ENCODE results near the gene CFL1. TPM values are rescaled to one million over a fixed set of nuclear protein-coding genes. Genes with fewer than 3 reads are reported as not detected.

CFL1 gene
- total RNA-seq, 2 donors from 2014 or later, result 565 to 797 TPM

- DNase-seq (ENCODE audit: low spot score), result no peak
- no peaks in the 10 kb centered on the region for H3K27me3 ChIP-seq (replicated peaks; ENCODE audit: insufficient read depth)
- no peak overlapping the region for H3K4me3 ChIP-seq
- TF ChIP-seq CTCF (IDR thresholded peaks at IDR 0.05), result no peak
- no peaks in the 10 kb centered on the region for H3K9me3 ChIP-seq
- H3K27ac ChIP-seq, result no peak overlapping the region
- peaks cover 0 to 12% of the 10 kb centered on the region in 2 donors for H3K4me1 ChIP-seq (ENCODE audit: control insufficient read depth in 1 of 2, low read depth in 2 of 2)
- no peaks in the 10 kb centered on the region for H3K36me3 ChIP-seq
- no peak for ATAC-seq (ENCODE audit: insufficient number of reproducible peaks, low FRiP score, low read depth)
Observed at GRCh38 chr11:65821107-65821506, 36.9 kb downstream of the CFL1 start.

DNA sequence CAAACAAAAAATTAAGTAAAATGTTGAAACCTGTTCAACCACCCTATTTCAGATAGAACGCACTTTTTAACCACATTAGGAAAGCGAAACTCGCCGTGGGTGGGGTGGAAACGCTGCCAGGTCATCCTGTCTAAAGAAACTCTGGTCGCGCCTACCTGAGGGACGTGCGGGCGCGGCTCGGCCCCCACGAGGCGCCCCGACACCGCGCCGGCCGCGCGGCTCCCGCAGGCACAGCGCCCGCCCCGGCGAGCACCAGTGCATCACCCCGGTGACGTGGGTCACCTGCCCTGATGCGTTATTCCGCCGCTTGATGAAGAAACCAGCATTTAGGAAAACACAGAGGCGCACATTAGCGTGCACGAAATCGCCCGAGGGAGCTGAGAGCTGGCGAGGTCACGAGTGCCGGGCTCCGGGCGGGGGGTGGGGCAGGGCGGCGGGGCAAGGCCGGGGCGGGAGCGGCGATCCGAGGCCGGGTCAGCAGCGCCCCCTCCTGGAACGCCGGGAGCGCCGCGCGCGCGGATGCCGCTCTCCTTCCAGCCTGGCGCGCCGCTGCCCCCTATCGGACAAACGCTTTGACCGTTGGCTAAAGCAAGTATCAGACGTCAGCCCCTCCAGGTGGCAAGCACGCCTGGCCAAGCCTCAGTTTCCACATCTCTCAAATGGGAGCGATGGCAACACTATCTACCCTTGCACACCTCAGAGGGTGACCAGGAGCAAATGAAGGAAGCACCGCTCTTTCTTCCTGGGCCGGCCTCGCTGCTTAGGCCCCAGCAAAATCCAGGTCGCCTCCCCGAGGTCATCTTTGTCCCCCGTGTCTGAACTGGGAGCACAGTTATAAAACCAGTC is 39.9 kb downstream of the CFL1 start:
- peak overlapping the region; percentile 89 for H3K4me3 ChIP-seq

DNA sequence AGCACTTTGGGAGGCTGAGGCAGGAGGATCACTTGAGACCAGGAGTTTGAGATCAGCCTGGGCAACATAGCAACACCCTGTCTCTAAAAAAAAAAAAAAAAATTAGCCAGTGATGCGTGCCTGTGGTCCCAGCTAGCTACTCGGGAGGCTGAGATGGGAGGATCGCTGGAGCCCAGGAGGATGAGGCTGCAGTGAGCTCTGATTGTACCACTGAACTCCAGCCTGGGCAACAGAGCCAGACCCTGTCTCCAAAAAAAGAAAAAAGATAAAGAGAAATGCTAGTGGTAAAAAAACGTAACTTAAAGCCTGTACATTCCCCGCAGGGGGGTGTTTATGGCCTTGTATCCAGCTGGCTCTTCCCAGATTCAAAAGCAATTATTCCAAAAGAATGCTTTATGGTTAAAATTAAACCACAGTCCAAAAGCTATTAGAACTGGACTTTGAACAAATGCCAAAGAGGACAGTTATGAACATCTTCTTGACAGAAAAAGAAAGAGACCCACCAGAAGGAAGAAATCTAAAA is 40.6 kb downstream of the CFL1 start:
- no peak for ATAC-seq (ENCODE audit: insufficient number of reproducible peaks, low FRiP score, low read depth)
- H3K27ac ChIP-seq, result peak overlapping the region in 1 of 2 donors; percentile 37
- TF ChIP-seq CTCF (IDR thresholded peaks at IDR 0.05), result no peak

More for the DNA sequence above, 39.9 kb downstream of the CFL1 start:
- H3K27me3 ChIP-seq (replicated peaks; ENCODE audit: insufficient read depth), result no peaks in the 10 kb centered on the region
- ATAC-seq (ENCODE audit: insufficient number of reproducible peaks, low FRiP score, low read depth) (peak; percentile 81), DNase-seq (ENCODE audit: low spot score) (peak; percentile 70)
- H3K4me1 ChIP-seq (ENCODE audit: control insufficient read depth in 1 of 2, low read depth in 2 of 2), result peaks cover 0 to 12% of the 10 kb centered on the region in 2 donors
- peak; percentile 99 for TF ChIP-seq CTCF (IDR thresholded peaks at IDR 0.05)
- peak overlapping the region in 1 of 2 donors; percentile 37 for H3K27ac ChIP-seq
- H3K9me3 ChIP-seq, result no peaks in the 10 kb centered on the region
- H3K36me3 ChIP-seq, result peaks cover 4% of the 10 kb centered on the region

GRCh38 chr11:65816696-65817095 is 41.3 kb downstream of the CFL1 start:
- H3K4me1 ChIP-seq (ENCODE audit: control insufficient read depth in 1 of 2, low read depth in 2 of 2), result peaks cover 0 to 12% of the 10 kb centered on the region in 2 donors
- peaks cover 4% of the 10 kb centered on the region for H3K36me3 ChIP-seq
- H3K27me3 ChIP-seq (replicated peaks; ENCODE audit: insufficient read depth), result no peaks in the 10 kb centered on the region
- TF ChIP-seq CTCF (IDR thresholded peaks at IDR 0.05), result no peak
- H3K9me3 ChIP-seq, result no peaks in the 10 kb centered on the region
- ATAC-seq (ENCODE audit: insufficient number of reproducible peaks, low FRiP score, low read depth) (no peak), DNase-seq (ENCODE audit: low spot score) (no peak)
- H3K4me3 ChIP-seq, result no peak overlapping the region
- H3K27ac ChIP-seq, result no peak overlapping the region

More for the DNA sequence above, 40.6 kb downstream of the CFL1 start:
- H3K9me3 ChIP-seq, result no peaks in the 10 kb centered on the region
- no peaks in the 10 kb centered on the region for H3K27me3 ChIP-seq (replicated peaks; ENCODE audit: insufficient read depth)
- peak overlapping the region; percentile 89 for H3K4me3 ChIP-seq
- H3K4me1 ChIP-seq (ENCODE audit: control insufficient read depth in 1 of 2, low read depth in 2 of 2), result peaks cover 0 to 12% of the 10 kb centered on the region in 2 donors
- no peak for DNase-seq (ENCODE audit: low spot score)
- peaks cover 4% of the 10 kb centered on the region for H3K36me3 ChIP-seq

DNA sequence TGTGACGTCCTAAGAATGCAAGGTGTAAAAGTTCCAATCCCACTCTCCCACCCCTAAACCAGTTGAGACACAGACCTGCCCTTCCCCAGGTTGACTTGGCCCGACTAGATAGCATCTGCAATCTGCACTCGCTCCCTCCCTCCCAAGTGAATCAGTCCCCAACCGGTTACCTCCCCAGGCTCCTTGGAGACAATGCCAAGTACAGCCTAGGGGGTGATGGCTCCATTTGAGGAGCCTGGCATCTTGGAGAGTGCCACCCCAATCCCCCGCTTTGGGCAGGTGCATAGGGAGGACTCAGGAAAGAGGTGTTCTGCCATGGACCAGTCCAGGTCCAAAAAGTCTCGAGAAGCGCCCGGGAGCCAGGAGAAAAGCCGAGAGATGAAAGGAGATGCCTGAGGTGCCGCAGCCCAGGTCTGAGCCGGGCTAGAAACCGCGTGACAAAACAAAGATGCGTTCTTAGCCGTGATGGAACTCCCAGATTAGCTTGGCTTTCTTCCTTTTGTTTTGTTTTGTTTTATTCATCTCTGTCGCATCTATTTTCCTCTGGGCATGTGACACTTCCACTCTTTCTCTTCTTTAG is 42.9 kb downstream of the CFL1 start:
- ATAC-seq (ENCODE audit: insufficient number of reproducible peaks, low FRiP score, low read depth) (no peak), DNase-seq (ENCODE audit: low spot score) (no peak)
- no peaks in the 10 kb centered on the region for H3K27me3 ChIP-seq (replicated peaks; ENCODE audit: insufficient read depth)
- H3K4me1 ChIP-seq (ENCODE audit: control insufficient read depth in 1 of 2, low read depth in 2 of 2), result peaks cover 0 to 12% of the 10 kb centered on the region in 2 donors
- H3K9me3 ChIP-seq, result no peaks in the 10 kb centered on the region
- no peak for TF ChIP-seq CTCF (IDR thresholded peaks at IDR 0.05)
- H3K36me3 ChIP-seq, result peaks cover 4% of the 10 kb centered on the region
- no peak overlapping the region for H3K27ac ChIP-seq
- H3K4me3 ChIP-seq, result no peak overlapping the region
